Femur (tissue), 1 donor: ENCODE data around the gene APOM.

Experiments
- DNase-seq: peaks from one replicate; pipeline ENCODE4 v3.0.0-alpha.2; 2017

Gene APOM

GRCh38 chr6:31655349-31656237 is at the start of gene APOM:
APOM (plus strand) TSS chr6:31655894; CDS start chr6:31655967, 73 bp downstream.
- DNase-seq = no peak

GRCh38 chr6:31607317-31607716 is 48.4 kb upstream of the APOM start:
- no peak for DNase-seq

GRCh38 chr6:31609519-31610406 is 45.9 kb upstream of the APOM start:
- no peak for DNase-seq

GRCh38 chr6:31610968-31611367 is 44.7 kb upstream of the APOM start:
- no peak for DNase-seq

GRCh38 chr6:31614075-31614619 is 41.5 kb upstream of the APOM start:
- no peak for DNase-seq

GRCh38 chr6:31614684-31615578 is 40.8 kb upstream of the APOM start, which contains the start of gene AIF1:
AIF1 (plus strand) TSS chr6:31615234; CDS start chr6:31615330, 96 bp downstream.
- no peak for DNase-seq

GRCh38 chr6:31615748-31616147 is 39.9 kb upstream of the APOM start:
- DNase-seq = no peak

- no peak for DNase-seq
Measured at GRCh38 chr6:31617010-31617409, 38.7 kb upstream of the APOM start.

- DNase-seq = peak; percentile 99
Measured at GRCh38 chr6:31619805-31620585, 35.7 kb upstream of the APOM start.

- peak; percentile 88 for DNase-seq
Measured at GRCh38 chr6:31620586-31621319, 34.9 kb upstream of the APOM start, which contains the start of gene PRRC2A. PRRC2A (plus strand) TSS chr6:31620715; CDS start chr6:31622790, 2,075 bp downstream.

- DNase-seq = no peak
Measured at GRCh38 chr6:31621320-31621939, 34.3 kb upstream of the APOM start.

- DNase-seq = no peak
Measured at GRCh38 chr6:31621991-31622390, 33.7 kb upstream of the APOM start.

- DNase-seq = no peak
Measured at GRCh38 chr6:31622684-31623091, 33.0 kb upstream of the APOM start.

- DNase-seq = no peak
Measured at GRCh38 chr6:31624070-31624469, 31.6 kb upstream of the APOM start.

GRCh38 chr6:31626952-31627351 is 28.7 kb upstream of the APOM start:
- DNase-seq = no peak

- DNase-seq = no peak
Measured at GRCh38 chr6:31627690-31628287, 27.9 kb upstream of the APOM start.

- DNase-seq = no peak
Measured at GRCh38 chr6:31629014-31629413, 26.7 kb upstream of the APOM start.

GRCh38 chr6:31630177-31630934 is 25.3 kb upstream of the APOM start:
- DNase-seq = no peak

- DNase-seq = no peak
Measured at GRCh38 chr6:31631209-31631608, 24.5 kb upstream of the APOM start.
